Measurements from ENCODE around the gene IFT88.

DNA sequence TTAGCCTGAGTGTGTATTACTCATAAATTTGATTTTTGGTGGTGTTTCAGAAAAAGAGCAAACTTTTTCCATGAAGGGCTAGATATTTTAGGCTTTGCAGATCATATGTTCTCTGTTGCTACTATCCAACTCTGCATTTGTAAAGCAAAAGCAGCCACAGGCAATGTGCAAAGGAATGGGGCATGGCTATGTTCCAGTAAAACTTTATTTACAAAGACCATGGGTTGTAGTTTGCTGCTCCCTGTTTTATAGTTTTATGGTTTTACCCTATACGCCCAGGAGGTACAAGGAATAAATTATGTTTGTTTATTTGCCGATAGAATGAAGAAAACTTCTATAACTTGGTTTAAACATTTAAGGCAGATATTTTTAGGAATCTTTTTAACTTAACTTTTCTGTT, 23.6 kb downstream of the IFT88 start:
- TF ChIP-seq, protein P1, sequence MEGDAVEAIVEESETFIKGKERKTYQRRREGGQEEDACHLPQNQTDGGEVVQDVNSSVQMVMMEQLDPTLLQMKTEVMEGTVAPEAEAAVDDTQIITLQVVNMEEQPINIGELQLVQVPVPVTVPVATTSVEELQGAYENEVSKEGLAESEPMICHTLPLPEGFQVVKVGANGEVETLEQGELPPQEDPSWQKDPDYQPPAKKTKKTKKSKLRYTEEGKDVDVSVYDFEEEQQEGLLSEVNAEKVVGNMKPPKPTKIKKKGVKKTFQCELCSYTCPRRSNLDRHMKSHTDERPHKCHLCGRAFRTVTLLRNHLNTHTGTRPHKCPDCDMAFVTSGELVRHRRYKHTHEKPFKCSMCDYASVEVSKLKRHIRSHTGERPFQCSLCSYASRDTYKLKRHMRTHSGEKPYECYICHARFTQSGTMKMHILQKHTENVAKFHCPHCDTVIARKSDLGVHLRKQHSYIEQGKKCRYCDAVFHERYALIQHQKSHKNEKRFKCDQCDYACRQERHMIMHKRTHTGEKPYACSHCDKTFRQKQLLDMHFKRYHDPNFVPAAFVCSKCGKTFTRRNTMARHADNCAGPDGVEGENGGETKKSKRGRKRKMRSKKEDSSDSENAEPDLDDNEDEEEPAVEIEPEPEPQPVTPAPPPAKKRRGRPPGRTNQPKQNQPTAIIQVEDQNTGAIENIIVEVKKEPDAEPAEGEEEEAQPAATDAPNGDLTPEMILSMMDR (IDR thresholded peaks at IDR 0.05) = no peak
- TF ChIP-seq POLR2A (IDR thresholded peaks at IDR 0.05) (no peak), POLR2AphosphoS5 (IDR thresholded peaks at IDR 0.05) (no peak)
